Ecto neural progenitor cell (in vitro differentiated cells): ENCODE measurements around the gene PCBP2.
"Not testable (repeated sequence)": the region's sequence is repeated elsewhere in the genome, so short reads cannot be mapped to it uniquely, and the experiment has no call there.

ENCODE experiments used
- DNase-seq: peaks from one replicate; pipeline ENCODE4 v3.0.0-alpha.2; 2018; ENCODE audit warnings: low spot score

Gene PCBP2

DNA sequence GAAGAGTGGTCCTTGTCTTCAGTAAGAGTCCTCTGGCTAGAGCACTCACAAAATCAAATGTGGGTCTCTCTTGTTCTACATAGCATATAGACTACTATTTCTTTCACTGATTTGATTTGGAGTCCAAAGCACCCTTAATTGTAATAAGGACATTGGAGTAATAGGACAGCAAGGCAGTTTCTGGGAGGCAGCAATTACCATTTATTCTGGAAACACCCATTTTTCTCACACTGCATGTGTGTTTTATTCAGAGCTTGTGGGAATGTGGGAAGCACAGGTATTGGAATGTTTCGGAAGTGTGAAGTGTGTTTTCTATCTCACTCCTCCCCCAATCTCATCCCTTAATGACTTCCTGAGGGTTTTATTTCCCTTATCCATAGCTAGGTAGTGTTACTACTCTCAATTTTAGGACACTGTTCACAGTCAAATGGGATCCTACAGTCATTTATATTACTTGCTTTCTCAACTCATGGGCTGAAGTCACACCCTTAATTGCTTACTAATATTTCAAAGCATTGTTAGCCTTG is 20.2 kb downstream of the PCBP2 start:
- no peak for DNase-seq

DNA sequence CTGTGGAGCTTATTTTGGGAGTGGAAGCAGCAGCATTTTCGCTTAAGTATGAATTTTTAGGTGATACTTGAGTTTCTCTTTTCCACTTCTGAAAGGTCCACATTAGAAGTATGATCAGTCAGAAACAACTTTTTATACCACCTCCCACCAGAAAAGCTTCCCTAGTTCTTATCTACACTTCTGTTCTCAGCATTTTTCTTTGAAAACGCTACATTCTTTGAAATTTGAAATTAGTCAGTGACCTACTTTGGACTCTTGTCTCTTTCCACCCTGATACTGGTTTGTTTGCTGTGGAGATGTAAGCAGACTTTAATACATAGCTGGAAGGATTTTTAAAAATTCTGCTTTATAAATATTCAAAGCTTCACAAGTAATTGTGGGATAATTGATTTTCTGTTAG is 22.2 kb downstream of the PCBP2 start:
- DNase-seq = no peak

- DNase-seq = no peak
Observed at GRCh38 chr12:53474819-53475218, 22.9 kb downstream of the PCBP2 start.

DNA sequence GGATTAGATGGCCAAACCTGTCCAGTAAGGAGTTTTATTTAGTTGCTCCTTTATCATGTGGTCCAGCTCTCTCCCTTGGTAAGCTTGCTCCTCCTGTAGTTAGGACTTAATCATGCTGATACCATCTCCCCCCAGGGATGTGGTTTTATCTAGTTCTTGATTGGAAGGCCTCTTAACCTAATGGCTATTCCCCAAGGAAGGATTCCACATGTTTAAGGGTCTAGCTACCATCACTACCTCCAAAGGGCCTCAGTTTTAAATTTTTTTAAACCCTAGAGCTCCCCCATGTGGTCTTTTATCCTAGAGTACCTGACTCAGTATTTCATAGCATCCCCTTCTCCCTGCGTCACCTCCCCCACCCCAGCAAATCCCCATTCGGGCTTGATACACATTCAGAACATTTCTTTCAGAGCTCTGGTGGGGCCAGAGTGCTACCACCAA is 24.9 kb downstream of the PCBP2 start:
- DNase-seq = no peak

GRCh38 chr12:53478865-53479264 is 27.0 kb downstream of the PCBP2 start:
- DNase-seq = no peak

- no peak for DNase-seq
Observed at GRCh38 chr12:53479331-53479730, 27.4 kb downstream of the PCBP2 start.

DNA sequence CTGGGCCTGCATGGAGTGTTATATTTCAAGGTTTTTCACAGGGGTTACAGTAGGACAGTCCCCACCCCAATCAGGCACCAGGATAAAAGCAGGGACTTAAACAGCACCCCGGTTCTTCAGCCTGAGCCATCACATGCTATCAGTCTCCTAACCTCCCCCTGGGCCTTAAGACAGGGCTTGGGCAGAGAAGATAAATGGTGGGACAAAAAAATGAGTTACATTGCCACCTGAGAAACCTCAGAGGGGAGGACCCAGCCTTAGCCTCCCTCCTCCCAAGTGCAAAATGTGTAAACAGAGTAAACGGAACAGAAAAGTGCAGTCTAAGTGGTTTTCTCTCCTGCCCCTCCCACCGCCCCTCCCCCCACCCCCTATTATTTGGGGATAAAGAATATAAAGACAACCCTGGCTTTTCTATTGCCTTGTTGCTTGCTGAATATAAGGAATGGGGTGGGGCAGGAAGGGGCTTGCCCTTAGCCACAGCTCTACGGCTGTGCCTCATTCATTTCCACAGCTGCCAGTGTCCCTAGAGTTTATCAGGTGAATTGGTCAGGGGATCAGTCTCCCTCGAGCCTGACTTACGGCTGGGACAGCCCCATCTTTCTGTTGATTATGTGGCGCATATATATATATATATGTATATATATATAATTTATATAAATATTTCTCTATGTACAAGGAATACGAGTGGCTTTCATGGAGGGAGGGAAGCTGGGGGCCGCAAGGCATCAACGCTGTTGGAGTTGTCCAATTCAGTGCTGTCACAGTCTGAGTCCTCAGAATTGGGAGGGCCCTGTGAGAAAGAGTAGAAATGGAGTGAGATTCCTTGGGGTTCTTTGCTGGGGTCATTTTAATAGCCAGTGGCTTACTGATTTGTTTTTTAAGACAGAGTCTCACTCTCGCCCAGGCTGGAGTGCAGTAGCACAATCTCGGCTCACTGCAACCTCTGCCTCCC is 28.9 kb downstream of the PCBP2 start:
- no peak for DNase-seq

- DNase-seq = not testable (repeated sequence)
Observed at GRCh38 chr12:53481458-53481857, 29.6 kb downstream of the PCBP2 start.

GRCh38 chr12:53481939-53482586 is 30.2 kb downstream of the PCBP2 start:
- no peak for DNase-seq

DNA sequence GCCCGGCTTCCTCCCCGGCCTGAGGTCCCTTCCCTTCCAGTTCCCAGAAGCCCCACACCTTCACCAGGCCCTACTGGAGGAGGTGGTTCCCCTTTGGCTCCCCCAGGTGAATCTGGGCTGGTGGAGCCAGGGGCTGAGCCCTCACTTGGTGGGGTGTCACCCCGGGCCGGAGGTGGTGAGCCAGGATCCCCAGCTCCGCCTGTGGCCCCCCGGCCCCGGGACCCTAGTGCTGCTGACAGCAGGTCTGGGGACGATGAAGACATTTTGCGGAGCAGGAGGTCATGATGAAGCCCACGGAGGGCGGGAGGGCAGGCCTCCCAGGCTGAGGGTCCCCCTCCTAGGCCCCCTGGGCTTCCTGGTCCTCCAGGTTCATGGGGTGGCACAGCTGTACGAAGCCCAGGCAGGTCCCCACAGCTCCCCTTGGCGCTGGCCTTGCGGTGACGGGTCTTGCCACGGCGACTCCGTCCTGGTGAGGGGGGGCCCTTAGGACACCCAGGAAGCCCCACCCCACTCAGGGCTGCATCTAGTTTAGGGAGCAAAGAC is 30.8 kb downstream of the PCBP2 start:
- DNase-seq = no peak

- no peak for DNase-seq
Observed at GRCh38 chr12:53483225-53483978, 31.5 kb downstream of the PCBP2 start.

DNA sequence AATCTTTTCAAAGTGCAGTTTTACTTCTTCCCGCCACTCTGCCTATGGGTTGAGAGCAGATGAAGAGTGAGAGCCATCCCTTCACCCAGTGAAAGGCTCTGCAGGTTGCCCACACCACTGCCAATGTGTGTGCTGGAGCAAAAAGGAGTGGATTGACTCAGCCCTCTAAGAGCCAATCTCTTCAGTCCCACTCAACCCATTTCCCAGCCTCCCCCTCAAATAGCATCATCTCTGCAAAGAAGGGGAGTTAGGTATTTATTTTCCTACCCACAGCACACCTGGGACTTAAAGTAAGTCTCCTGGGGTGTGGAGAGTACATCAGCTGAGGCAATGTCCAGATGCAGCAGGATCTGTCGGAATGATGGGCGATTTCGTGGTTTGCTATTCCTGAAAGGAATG is 32.1 kb downstream of the PCBP2 start:
- DNase-seq = no peak

DNA sequence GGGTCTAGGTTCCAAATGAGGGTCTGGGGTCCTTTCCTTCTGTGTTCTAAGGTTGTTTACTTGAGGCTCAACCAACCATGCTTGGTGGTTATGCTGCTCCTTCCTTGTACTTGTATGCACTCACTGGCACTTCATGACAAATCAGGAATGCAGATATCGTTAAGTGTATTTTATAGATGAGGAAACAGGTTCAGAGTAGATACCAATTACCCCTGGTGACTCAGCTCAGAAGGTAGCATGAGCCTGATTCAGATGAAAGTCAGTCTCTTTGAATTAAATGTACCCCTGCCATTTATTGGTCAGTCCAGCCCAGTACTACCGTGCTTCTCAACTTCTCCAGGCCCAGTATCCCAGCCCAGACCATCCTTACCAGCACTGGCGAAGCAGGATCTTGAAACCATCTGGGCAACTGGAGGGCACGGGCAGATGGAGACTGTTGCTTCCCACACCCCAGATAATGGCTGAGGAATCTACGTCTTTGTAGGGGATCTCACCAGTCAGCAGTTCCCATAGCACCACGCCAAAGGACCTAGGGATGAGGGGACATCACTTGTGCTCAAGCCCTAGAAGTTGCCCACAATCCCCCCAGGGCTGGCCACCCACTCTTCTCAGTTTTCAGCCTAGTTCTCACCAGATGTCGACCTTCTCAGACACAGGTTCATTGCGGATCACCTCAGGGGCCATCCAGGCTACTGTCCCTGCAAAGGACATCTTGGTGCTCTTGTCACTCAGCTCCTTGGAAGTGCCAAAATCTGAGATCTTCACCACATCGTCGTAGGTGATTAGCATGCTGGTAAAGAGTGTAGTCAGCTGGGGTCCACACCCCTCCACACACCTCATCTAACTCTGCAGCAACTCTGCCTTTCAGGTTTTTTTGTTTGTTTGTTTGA is 33.0 kb downstream of the PCBP2 start:
- DNase-seq = no peak

DNA sequence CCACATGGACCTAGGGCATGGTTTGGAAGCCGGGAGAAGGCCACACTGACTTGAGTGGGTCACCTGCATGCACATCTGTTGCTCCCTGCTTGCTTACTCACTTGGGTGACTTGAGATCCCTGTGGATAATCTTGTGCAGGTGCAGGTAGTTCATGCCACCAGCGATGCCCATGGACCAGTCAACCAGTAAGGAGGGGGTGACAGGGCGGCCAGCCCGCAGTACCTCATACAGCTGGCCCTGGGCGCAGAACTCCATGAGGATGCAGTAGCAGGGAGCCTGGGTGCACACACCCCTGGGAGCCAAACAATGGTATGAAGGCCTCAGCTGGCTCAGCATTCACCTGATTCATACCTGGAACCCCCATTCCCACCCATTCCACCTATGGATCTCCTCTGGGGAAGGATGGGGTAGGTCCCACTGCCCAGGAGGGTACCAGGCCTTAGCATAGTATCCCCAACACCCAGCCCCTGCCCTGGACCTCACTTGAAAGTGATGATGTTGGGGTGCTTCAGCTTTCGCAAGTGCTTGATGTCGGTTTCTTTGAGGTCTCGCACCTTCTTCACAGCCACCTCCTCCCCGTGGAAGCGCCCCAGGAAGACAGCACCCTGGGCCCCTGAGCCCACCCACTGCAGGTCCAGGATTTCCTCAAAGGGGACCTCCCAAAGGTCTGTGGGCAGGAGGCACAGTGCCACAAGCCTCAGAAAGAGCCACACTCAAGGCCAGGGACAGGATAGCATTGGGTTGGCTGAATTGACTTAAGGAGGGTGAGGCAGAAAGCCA is 34.2 kb downstream of the PCBP2 start:
- DNase-seq = no peak

DNA sequence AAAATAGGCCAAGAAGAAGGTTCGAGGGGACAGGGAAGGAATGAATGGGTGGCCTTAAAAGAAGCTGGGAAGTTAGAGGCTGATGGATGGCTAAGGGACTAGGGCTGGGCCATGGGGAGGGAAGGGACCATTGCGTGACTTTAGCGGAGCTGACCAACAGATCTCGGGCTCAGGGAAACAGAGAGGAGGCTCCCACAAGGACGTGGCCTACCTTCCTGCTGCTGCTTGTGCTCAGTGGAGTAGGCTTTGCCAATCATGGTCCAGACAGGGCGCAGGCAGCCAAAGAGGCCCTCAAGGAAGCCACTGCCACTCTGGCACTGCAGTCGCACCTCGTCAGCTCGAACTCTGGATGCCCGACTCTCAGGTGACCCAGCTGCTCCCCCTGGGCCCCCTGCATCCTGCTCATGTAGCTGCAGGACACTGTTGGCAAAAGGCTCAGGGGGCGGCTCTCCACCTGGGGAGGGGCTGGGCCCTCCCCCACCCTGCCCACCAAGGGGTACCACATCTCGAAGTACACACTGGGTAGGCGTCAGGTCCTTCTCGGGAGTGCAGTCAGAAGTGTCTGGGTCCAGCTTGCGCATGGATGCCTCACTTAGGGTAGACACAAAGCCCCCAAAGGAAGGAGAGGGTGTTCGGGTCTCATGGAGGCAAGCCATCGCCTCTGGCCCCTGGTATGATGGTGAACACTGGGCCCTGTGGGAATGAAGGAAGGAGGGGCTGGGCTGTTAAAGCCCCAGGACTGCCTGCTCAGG is 35.0 kb downstream of the PCBP2 start:
- DNase-seq = no peak

DNA sequence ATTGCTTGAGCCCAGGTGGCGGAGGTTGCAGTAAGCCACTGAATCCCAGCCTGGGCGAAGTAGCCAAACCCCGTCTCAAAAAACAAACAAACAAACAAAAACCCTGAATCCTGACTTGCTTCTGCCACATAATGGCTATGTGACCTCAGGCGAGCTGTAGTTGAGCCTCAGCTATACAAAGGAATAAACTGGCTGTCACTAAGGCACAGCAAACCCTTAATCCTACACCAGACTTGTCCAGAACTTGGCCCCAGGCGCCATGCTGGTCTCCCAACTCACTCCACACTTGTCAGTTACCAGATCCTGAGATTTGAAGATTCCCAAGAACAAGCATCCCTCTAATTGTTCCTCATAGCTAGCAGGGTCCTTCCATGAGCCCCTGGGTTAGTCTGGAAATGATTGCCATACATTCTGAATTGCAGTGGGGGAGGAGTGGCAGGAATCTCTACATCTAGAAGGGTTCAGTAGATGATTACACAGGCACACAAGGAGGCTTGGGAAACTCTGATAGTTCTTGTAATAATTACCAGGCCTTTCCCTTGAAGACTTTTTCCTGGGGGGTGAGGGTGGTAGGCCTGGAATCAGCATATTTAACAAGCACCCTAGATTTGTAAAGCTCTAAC is 37.5 kb downstream of the PCBP2 start:
- DNase-seq = no peak

DNA sequence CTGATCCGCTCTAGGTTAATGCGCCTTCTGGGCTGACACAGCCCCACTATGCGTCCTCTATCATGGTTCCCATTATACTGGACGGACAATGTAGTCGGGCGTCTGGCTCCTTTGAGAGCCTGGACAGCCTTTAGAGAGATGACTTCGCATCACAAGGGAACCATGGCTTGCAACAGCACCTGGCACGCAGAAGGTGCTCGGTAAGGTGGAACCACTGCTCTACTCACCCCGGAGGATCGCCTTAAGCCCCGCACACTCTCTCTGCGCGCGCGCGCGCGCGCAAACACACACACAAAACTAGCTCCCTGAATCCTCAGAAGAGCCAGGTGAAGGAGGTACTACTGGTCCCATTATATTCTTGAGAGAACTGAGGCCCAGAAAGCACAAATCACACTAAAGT is 40.3 kb downstream of the PCBP2 start:
- DNase-seq = no peak

DNA sequence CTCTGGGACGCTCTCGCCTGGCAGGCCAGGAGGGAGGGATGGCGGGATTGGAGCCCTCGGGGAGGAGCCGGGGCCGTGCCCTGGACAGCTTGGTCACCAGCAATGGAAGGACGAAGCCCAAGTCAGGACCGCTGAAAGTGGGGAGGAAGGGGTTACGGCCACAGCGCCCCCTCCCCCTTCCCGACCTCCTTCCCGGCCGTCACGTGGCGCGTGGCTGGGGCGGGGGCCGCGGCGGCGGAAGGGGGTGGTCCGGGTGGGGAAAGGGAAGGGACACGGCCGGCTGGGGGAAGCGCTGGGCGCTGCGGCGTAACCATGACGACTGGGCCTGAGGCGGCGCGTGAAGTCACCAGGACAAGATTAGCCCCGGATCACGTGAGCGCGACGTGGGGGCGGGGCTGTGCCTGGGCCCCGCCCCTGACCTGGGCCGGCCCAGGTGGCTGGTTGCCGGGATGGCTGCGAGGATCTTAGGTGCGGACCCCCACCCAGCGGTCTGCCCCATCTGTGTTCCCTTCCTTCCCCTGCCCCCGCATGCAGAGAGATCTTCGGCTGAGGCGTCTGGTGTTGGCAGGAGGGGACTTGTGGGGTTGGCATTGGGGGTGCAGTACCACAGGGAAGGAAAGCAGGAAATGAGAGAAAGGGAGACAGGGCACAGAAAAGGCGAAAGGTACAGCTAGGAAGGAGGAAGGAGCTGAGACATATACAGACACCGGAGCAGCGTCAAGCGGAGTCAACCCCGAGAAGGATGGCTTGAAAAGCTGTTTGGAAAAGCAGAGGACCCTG is 41.1 kb downstream of the PCBP2 start:
- DNase-seq = peak; percentile 100
